SK-N-MC (cell line): Measurements from ENCODE around the gene KYNU.

ENCODE experiments used
- EZH2 ChIP-seq: fragments of 200-600 bp; sonication (generic); IDR thresholded peaks from one replicate; pipeline ENCODE4 v1.6.1; 2017; ENCODE audit warnings: antibody characterized with exemption
- FOXP2 ChIP-seq: optimal IDR thresholded peaks from 2 replicates; pipeline ENCODE3; 2011; ENCODE audit warnings: mild to moderate bottlenecking, moderate library complexity; ENCODE audit not compliant: insufficient read depth; ENCODE audit errors: extremely low read length, control extremely low read depth
- POLR2AphosphoS5 ChIP-seq: IDR thresholded peaks from 2 replicates; pipeline ENCODE4 v1.6.1; 2012; ENCODE audit warnings: mild to moderate bottlenecking, low read depth, low read length, borderline replicate concordance

DNA sequence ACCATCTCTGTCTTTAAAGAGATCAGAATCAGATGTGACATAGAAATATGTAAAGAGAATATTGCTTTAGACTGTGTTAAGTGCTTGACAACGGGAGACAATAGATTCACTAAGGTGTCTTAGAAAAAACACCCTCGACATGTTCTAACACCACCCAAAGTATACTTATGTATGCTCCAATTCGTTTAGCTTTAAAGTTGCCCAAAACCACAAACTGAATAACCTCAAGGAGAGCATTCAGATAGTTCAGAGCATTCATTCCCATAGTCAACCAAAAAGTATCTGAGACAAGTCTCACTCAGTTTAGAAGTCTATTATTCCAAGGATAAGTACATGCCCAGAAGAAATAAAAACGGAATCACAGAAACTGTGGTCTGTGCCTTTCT is 96.4 kb downstream of the KYNU start:
- TF ChIP-seq EZH2 = no peak
- TF ChIP-seq POLR2AphosphoS5 = no peak
- no peak for TF ChIP-seq FOXP2
